GM23338 (cell line): ENCODE results near the gene SERINC4. TPM values are rescaled to one million over a fixed set of nuclear protein-coding genes. Genes with fewer than 3 reads are reported as not detected.

ENCODE experiments used
- ATAC-seq: fragments of 200-7000 bp; cut with Tn5 transposase; 3 replicates; pipeline ENCODE4 v1.9.1; 2020
- DNase-seq: peaks from one replicate; pipeline ENCODE4 v3.0.0-alpha.2; 2015; ENCODE audit warnings: low spot score
- H2AFZ ChIP-seq: fragments of 200-600 bp; sonication (generic); 2 replicates; pipeline ENCODE4 v1.8.0; 2016; ENCODE audit warnings: antibody characterized with exemption, mild to moderate bottlenecking, moderate library complexity
- H3F3A ChIP-seq: fragments of 200-600 bp; sonication (generic); replicated peaks from 2 replicates; pipeline ENCODE4 v1.8.0; 2017; ENCODE audit warnings: antibody characterized with exemption, mixed run types, low read depth
- H3K27ac ChIP-seq: fragments of 200-600 bp; sonication (generic); 2 replicates; pipeline ENCODE4 v1.6.1; 2016; ENCODE audit warnings: low read depth
- H3K27me3 ChIP-seq: fragments of 200-600 bp; sonication (generic); 2 replicates; pipeline ENCODE4 v1.8.0; 2016; ENCODE audit warnings: mild to moderate bottlenecking, mixed run types, moderate library complexity; ENCODE audit not compliant: insufficient read depth
- H3K36me3 ChIP-seq: fragments of 200-600 bp; sonication (generic); 2 replicates; pipeline ENCODE4 v1.8.0; 2016; ENCODE audit warnings: mild to moderate bottlenecking; ENCODE audit not compliant: insufficient read depth
- H3K4me1 ChIP-seq: fragments of 200-600 bp; sonication (generic); 2 replicates; pipeline ENCODE4 v1.8.0; 2016; ENCODE audit warnings: mild to moderate bottlenecking, moderate library complexity; ENCODE audit not compliant: insufficient read depth
- H3K4me2 ChIP-seq: fragments of 200-600 bp; sonication (generic); 2 replicates; pipeline ENCODE4 v1.7.1; 2017; ENCODE audit warnings: mixed run types
- H3K4me3 ChIP-seq: fragments of 200-600 bp; sonication (generic); 2 replicates; pipeline ENCODE4 v1.6.1; 2016; ENCODE audit warnings: mixed run types
- H3K79me2 ChIP-seq: fragments of 200-600 bp; sonication (generic); replicated peaks from 2 replicates; pipeline ENCODE4 v1.8.0; 2017; ENCODE audit warnings: mild to moderate bottlenecking; ENCODE audit not compliant: insufficient read depth
- H3K9me2 ChIP-seq: fragments of 200-600 bp; sonication (generic); 2 replicates; pipeline ENCODE4 v1.8.0; 2017; ENCODE audit not compliant: insufficient read depth
- H4K20me1 ChIP-seq: fragments of 200-600 bp; sonication (generic); replicated peaks from 2 replicates; pipeline ENCODE4 v1.8.0; 2017; ENCODE audit warnings: mild to moderate bottlenecking; ENCODE audit not compliant: insufficient read depth
- H3K27ac Mint-ChIP-seq: 2 replicates; pipeline ENCODE4 v1.8.0; 2020; ENCODE audit warnings: inconsistent platforms, mild to moderate bottlenecking, moderate library complexity, mixed read lengths
- H3K27me3 Mint-ChIP-seq: 3 replicates; pipeline ENCODE4 v1.8.0; 2022; ENCODE audit warnings: low read depth, mild to moderate bottlenecking, moderate library complexity, mixed read lengths, inconsistent platforms; ENCODE audit not compliant: insufficient read depth, poor library complexity
- H3K36me3 Mint-ChIP-seq: 3 replicates; pipeline ENCODE4 v1.8.0; 2021; ENCODE audit warnings: low read depth, mild to moderate bottlenecking, inconsistent platforms, moderate library complexity, mixed read lengths
- H3K4me1 Mint-ChIP-seq: 3 replicates; pipeline ENCODE4 v1.8.0; 2020; ENCODE audit warnings: mild to moderate bottlenecking, inconsistent platforms, mixed read lengths
- H3K4me3 Mint-ChIP-seq: 3 replicates; pipeline ENCODE4 v1.8.0; 2021; ENCODE audit warnings: moderate library complexity, mild to moderate bottlenecking, inconsistent platforms, mixed read lengths
- H3K9me3 Mint-ChIP-seq: 3 replicates; pipeline ENCODE4 v1.8.0; 2020; ENCODE audit warnings: moderate library complexity, mild to moderate bottlenecking, inconsistent platforms, mixed read lengths
- CREB1 ChIP-seq: fragments of 250-450 bp; sonication (Bioruptor Pico); IDR thresholded peaks from 2 replicates; pipeline ENCODE4 v1.5.0; 2020; ENCODE audit warnings: low read depth, mild to moderate bottlenecking, moderate library complexity
- CTCF ChIP-seq, 2 experiments: fragments of 200-600 bp in 1 of 2; sonication (generic) in 1 of 2; conservative IDR thresholded peaks; 2 replicates each; pipeline versions ENCODE4 v1.5.1 to v1.6.1; 2016 to 2017; ENCODE audit warnings: antibody characterized with exemption in 2 of 2, low read depth in 2 of 2, mild to moderate bottlenecking in 2 of 2, moderate library complexity in 1 of 2
- EZH2 ChIP-seq: fragments of 200-600 bp; sonication (generic); IDR thresholded peaks from one replicate; pipeline ENCODE4 v1.8.0; 2017; ENCODE audit warnings: antibody characterized with exemption, mild to moderate bottlenecking, low read depth; ENCODE audit not compliant: unreplicated experiment
- EZH2phosphoT487 ChIP-seq: fragments of 200-600 bp; sonication (generic); IDR thresholded peaks from one replicate; pipeline ENCODE4 v1.8.1; 2018; ENCODE audit warnings: antibody characterized with exemption; ENCODE audit not compliant: unreplicated experiment
- JUNB ChIP-seq: IDR thresholded peaks from one replicate; pipeline ENCODE4 v1.6.1; 2016; ENCODE audit warnings: antibody characterized with exemption; ENCODE audit not compliant: unreplicated experiment
- NANOG ChIP-seq: IDR thresholded peaks from 2 replicates; pipeline ENCODE4 v1.6.1; 2016; ENCODE audit warnings: antibody characterized with exemption, borderline replicate concordance
- POLR2AphosphoS5 ChIP-seq: IDR thresholded peaks from 2 replicates; pipeline ENCODE4 v1.6.1; 2016; ENCODE audit warnings: antibody characterized with exemption, low read depth
- REST ChIP-seq: IDR thresholded peaks from one replicate; pipeline ENCODE4 v1.6.1; 2018; ENCODE audit warnings: antibody characterized with exemption; ENCODE audit not compliant: unreplicated experiment
- STAT1 ChIP-seq: IDR thresholded peaks from one replicate; pipeline ENCODE4 v1.6.1; 2016; ENCODE audit warnings: antibody characterized with exemption; ENCODE audit not compliant: unreplicated experiment
- ZNF114 ChIP-seq: fragments of 250-450 bp; sonication (Bioruptor Pico); IDR thresholded peaks from 2 replicates; pipeline ENCODE4 v1.5.0; 2020; ENCODE audit warnings: mild to moderate bottlenecking, moderate library complexity
- ZNF331 ChIP-seq: fragments of 250-450 bp; sonication (Bioruptor Pico); IDR thresholded peaks from 2 replicates; pipeline ENCODE4 v1.5.0; 2020; ENCODE audit warnings: low read depth, mild to moderate bottlenecking, moderate library complexity
- polyA plus RNA-seq: library from polyadenylated mRNA; unstranded; fragments of >200 nt; fragmentation: Nextera tagmentation; extraction: Ambion mirVana; gene quantifications from 2 replicates; pipeline ENCODE4 v1.2.1, GENCODE V29; 2016
- total RNA-seq: library from RNA; depleted of rRNA; stranded (reverse); fragments of >200 nt; shearing (Covaris generic); gene quantifications from 2 replicates; pipeline ENCODE4 v1.2.3, GENCODE V29; 2014
- TF ChIP-seq, protein P1 (sequence below): IDR thresholded peaks from 2 replicates; pipeline ENCODE4 v1.6.1; 2016; ENCODE audit warnings: antibody characterized with exemption
- TF ChIP-seq, protein P2 (sequence below): fragments of 250-450 bp; sonication (Bioruptor Pico); IDR thresholded peaks from 2 replicates; pipeline ENCODE4 v1.5.0; 2020; ENCODE audit warnings: mild to moderate bottlenecking, moderate library complexity

SERINC4 gene
- total and polyA plus RNA-seq, 2 experiments from 2014 or later: not detected

DNA sequence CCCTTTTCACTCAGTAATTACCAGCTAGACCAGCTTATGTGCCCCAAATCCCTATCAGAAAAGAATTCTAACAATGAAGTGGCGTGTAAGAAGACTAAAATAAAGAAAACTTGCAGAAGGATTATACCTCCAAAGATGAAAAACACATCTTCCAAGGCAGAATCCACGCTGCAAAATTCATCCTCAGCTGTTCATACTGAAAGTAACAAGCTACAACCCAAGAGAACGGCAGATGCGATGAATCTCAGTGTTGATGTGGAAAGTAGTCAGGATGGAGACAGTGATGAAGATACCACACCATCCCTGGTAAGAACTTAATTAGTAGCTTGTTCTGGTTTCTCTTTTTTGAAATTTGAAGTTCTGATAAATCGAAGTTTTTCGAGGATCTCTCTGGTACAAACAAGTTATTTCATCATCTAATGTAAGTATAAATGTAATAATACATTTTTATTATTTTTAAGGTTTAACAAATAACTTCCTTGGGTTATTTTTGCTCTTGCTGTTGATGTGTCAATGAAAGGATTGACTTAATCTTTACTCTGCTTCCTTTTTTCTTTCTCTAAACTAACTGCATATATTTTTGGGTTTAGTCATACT lies 28.1 kb upstream of the SERINC4 start:
- no peaks in the 10 kb centered on the region for H3K4me1 ChIP-seq
- no peak overlapping the region for H2AFZ ChIP-seq
- H3K27me3 ChIP-seq: peaks cover 15% of the 10 kb centered on the region
- H3K36me3 ChIP-seq: peaks cover 4% of the 10 kb centered on the region; the same call in 1 of the 2 replicates
- no peak for DNase-seq
- H3K9me3 Mint-ChIP-seq: peaks cover 23% of the 10 kb centered on the region
- peak overlapping the region; percentile 69; the same call in 1 of the 2 replicates for H3K4me3 ChIP-seq
- H3K27ac Mint-ChIP-seq: no peak overlapping the region
- peaks cover 4% of the 10 kb centered on the region; the same call in 1 of the 3 replicates for H3K4me1 Mint-ChIP-seq
- H3K4me3 Mint-ChIP-seq: peak overlapping the region; percentile 83
- 0 out of 2 replicates have a peak, but pooled peaks cover 4% of the 10 kb centered on the region for H4K20me1 ChIP-seq
- TF ChIP-seq ZNF331 (CRISPR knock-in tag) (no peak), REST (no peak), NANOG (no peak), ZNF114 (CRISPR knock-in tag) (no peak), EZH2 (no peak), CTCF (conservative IDR thresholded peaks at IDR 0.05; ENCODE audit: low read depth in 2 of 2) (no peak), POLR2AphosphoS5 (no peak), STAT1 (no peak), JUNB (no peak), CREB1 (no peak), EZH2phosphoT487 (no peak)
- TF ChIP-seq, protein P1, sequence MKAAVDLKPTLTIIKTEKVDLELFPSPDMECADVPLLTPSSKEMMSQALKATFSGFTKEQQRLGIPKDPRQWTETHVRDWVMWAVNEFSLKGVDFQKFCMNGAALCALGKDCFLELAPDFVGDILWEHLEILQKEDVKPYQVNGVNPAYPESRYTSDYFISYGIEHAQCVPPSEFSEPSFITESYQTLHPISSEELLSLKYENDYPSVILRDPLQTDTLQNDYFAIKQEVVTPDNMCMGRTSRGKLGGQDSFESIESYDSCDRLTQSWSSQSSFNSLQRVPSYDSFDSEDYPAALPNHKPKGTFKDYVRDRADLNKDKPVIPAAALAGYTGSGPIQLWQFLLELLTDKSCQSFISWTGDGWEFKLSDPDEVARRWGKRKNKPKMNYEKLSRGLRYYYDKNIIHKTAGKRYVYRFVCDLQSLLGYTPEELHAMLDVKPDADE: no peak
- TF ChIP-seq, protein P2, sequence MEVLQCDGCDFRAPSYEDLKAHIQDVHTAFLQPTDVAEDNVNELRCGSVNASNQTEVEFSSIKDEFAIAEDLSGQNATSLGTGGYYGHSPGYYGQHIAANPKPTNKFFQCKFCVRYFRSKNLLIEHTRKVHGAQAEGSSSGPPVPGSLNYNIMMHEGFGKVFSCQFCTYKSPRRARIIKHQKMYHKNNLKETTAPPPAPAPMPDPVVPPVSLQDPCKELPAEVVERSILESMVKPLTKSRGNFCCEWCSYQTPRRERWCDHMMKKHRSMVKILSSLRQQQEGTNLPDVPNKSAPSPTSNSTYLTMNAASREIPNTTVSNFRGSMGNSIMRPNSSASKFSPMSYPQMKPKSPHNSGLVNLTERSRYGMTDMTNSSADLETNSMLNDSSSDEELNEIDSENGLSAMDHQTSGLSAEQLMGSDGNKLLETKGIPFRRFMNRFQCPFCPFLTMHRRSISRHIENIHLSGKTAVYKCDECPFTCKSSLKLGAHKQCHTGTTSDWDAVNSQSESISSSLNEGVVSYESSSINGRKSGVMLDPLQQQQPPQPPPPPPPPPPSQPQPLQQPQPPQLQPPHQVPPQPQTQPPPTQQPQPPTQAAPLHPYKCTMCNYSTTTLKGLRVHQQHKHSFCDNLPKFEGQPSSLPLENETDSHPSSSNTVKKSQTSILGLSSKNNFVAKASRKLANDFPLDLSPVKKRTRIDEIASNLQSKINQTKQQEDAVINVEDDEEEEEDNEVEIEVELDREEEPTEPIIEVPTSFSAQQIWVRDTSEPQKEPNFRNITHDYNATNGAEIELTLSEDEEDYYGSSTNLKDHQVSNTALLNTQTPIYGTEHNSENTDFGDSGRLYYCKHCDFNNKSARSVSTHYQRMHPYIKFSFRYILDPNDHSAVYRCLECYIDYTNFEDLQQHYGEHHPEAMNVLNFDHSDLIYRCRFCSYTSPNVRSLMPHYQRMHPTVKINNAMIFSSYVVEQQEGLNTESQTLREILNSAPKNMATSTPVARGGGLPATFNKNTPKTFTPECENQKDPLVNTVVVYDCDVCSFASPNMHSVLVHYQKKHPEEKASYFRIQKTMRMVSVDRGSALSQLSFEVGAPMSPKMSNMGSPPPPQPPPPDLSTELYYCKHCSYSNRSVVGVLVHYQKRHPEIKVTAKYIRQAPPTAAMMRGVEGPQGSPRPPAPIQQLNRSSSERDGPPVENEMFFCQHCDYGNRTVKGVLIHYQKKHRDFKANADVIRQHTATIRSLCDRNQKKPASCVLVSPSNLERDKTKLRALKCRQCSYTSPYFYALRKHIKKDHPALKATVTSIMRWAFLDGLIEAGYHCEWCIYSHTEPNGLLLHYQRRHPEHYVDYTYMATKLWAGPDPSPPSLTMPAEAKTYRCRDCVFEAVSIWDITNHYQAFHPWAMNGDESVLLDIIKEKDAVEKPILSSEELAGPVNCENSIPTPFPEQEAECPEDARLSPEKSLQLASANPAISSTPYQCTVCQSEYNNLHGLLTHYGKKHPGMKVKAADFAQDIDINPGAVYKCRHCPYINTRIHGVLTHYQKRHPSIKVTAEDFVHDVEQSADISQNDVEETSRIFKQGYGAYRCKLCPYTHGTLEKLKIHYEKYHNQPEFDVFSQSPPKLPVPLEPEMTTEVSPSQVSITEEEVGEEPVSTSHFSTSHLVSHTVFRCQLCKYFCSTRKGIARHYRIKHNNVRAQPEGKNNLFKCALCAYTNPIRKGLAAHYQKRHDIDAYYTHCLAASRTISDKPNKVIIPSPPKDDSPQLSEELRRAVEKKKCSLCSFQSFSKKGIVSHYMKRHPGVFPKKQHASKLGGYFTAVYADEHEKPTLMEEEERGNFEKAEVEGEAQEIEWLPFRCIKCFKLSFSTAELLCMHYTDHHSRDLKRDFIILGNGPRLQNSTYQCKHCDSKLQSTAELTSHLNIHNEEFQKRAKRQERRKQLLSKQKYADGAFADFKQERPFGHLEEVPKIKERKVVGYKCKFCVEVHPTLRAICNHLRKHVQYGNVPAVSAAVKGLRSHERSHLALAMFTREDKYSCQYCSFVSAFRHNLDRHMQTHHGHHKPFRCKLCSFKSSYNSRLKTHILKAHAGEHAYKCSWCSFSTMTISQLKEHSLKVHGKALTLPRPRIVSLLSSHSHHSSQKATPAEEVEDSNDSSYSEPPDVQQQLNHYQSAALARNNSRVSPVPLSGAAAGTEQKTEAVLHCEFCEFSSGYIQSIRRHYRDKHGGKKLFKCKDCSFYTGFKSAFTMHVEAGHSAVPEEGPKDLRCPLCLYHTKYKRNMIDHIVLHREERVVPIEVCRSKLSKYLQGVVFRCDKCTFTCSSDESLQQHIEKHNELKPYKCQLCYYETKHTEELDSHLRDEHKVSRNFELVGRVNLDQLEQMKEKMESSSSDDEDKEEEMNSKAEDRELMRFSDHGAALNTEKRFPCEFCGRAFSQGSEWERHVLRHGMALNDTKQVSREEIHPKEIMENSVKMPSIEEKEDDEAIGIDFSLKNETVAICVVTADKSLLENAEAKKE (CRISPR knock-in tag): no peak
- H3K79me2 ChIP-seq: peaks cover 11% of the 10 kb centered on the region
- peaks cover 26% of the 10 kb centered on the region for H3K36me3 Mint-ChIP-seq
- H3F3A ChIP-seq: peaks cover 14% of the 10 kb centered on the region
- H3K4me2 ChIP-seq: peak overlapping the region; percentile 41; the same call in 1 of the 2 replicates
- ATAC-seq: no peak
- H3K27ac ChIP-seq: peak overlapping the region; percentile 78
- peaks cover 27% of the 10 kb centered on the region for H3K27me3 Mint-ChIP-seq
- peaks cover 12% of the 10 kb centered on the region for H3K9me2 ChIP-seq
